Measurements from ENCODE around the gene TRIM3.

Gene TRIM3

GRCh38 chr11:6476571-6476970 lies 2.8 kb upstream of the TRIM3 start:
- Histone ChIP-seq H3K27me3 (replicated peaks; ENCODE audit: control insufficient read depth, insufficient read depth, low read length) (no peaks in the 10 kb centered on the region), H3K9ac (ENCODE audit: low read length) (no peak overlapping the region), H3K4me3 (ENCODE audit: low read length) (no peak overlapping the region), H3K36me3 (ENCODE audit: control insufficient read depth, insufficient read depth, low read length, severe bottlenecking) (peaks cover 30% of the 10 kb centered on the region), H3K4me1 (ENCODE audit: control insufficient read depth, insufficient read depth, low read length) (peaks cover 23% of the 10 kb centered on the region), H3K9me3 (ENCODE audit: control insufficient read depth, low read length) (no peaks in the 10 kb centered on the region)
- no peak for DNase-seq (ENCODE audit: low read depth)

- DNase-seq (ENCODE audit: low read depth) = no peak
- H3K36me3 ChIP-seq (ENCODE audit: control insufficient read depth, insufficient read depth, low read length, severe bottlenecking) = peaks cover 30% of the 10 kb centered on the region
- no peak overlapping the region for H3K9ac ChIP-seq (ENCODE audit: low read length)
- H3K27me3 ChIP-seq (replicated peaks; ENCODE audit: control insufficient read depth, insufficient read depth, low read length) = no peaks in the 10 kb centered on the region
- no peak overlapping the region for H3K4me3 ChIP-seq (ENCODE audit: low read length)
- no peaks in the 10 kb centered on the region for H3K9me3 ChIP-seq (ENCODE audit: control insufficient read depth, low read length)
- peaks cover 23% of the 10 kb centered on the region for H3K4me1 ChIP-seq (ENCODE audit: control insufficient read depth, insufficient read depth, low read length)
These were observed 2.2 kb upstream of the TRIM3 start for GRCh38 chr11:6475936-6476335.

- Histone ChIP-seq H3K27me3 (replicated peaks; ENCODE audit: control insufficient read depth, insufficient read depth, low read length) (no peaks in the 10 kb centered on the region), H3K4me3 (ENCODE audit: low read length) (peak overlapping the region; percentile 85), H3K36me3 (ENCODE audit: control insufficient read depth, insufficient read depth, low read length, severe bottlenecking) (peaks cover 30% of the 10 kb centered on the region), H3K4me1 (ENCODE audit: control insufficient read depth, insufficient read depth, low read length) (peaks cover 14% of the 10 kb centered on the region), H3K9me3 (ENCODE audit: control insufficient read depth, low read length) (no peaks in the 10 kb centered on the region), H3K9ac (ENCODE audit: low read length) (peak overlapping the region; percentile 89)
- no peak for DNase-seq (ENCODE audit: low read depth)
These were observed 1.2 kb upstream of the TRIM3 start for GRCh38 chr11:6474806-6475500.

- peaks cover 14% of the 10 kb centered on the region for H3K4me1 ChIP-seq (ENCODE audit: control insufficient read depth, insufficient read depth, low read length)
- H3K36me3 ChIP-seq (ENCODE audit: control insufficient read depth, insufficient read depth, low read length, severe bottlenecking) = peaks cover 30% of the 10 kb centered on the region
- H3K27me3 ChIP-seq (replicated peaks; ENCODE audit: control insufficient read depth, insufficient read depth, low read length) = no peaks in the 10 kb centered on the region
- no peak for DNase-seq (ENCODE audit: low read depth)
- peak overlapping the region; percentile 89 for H3K9ac ChIP-seq (ENCODE audit: low read length)
- H3K9me3 ChIP-seq (ENCODE audit: control insufficient read depth, low read length) = no peaks in the 10 kb centered on the region
- H3K4me3 ChIP-seq (ENCODE audit: low read length) = peak overlapping the region; percentile 85
These were observed 662 bp upstream of the TRIM3 start for GRCh38 chr11:6474413-6474792.

- no peak for DNase-seq (ENCODE audit: low read depth)
- H3K4me1 ChIP-seq (ENCODE audit: control insufficient read depth, insufficient read depth, low read length) = peaks cover 14% of the 10 kb centered on the region
- peak overlapping the region; percentile 93 for H3K9ac ChIP-seq (ENCODE audit: low read length)
- peak overlapping the region; percentile 89 for H3K4me3 ChIP-seq (ENCODE audit: low read length)
- no peaks in the 10 kb centered on the region for H3K9me3 ChIP-seq (ENCODE audit: control insufficient read depth, low read length)
- H3K36me3 ChIP-seq (ENCODE audit: control insufficient read depth, insufficient read depth, low read length, severe bottlenecking) = peaks cover 17% of the 10 kb centered on the region
- no peaks in the 10 kb centered on the region for H3K27me3 ChIP-seq (replicated peaks; ENCODE audit: control insufficient read depth, insufficient read depth, low read length)
These were observed 807 bp downstream of the TRIM3 start for GRCh38 chr11:6472934-6473333.

- H3K36me3 ChIP-seq (ENCODE audit: control insufficient read depth, insufficient read depth, low read length, severe bottlenecking) = peaks cover 5% of the 10 kb centered on the region
- H3K27me3 ChIP-seq (replicated peaks; ENCODE audit: control insufficient read depth, insufficient read depth, low read length) = no peaks in the 10 kb centered on the region
- H3K9ac ChIP-seq (ENCODE audit: low read length) = no peak overlapping the region
- H3K9me3 ChIP-seq (ENCODE audit: control insufficient read depth, low read length) = no peaks in the 10 kb centered on the region
- no peak overlapping the region for H3K4me3 ChIP-seq (ENCODE audit: low read length)
- DNase-seq (ENCODE audit: low read depth) = no peak
- peaks cover 5% of the 10 kb centered on the region for H3K4me1 ChIP-seq (ENCODE audit: control insufficient read depth, insufficient read depth, low read length)
These were observed 4.1 kb downstream of the TRIM3 start for GRCh38 chr11:6469599-6469998.

GRCh38 chr11:6468712-6469495 lies 4.8 kb downstream of the TRIM3 start:
- DNase-seq (ENCODE audit: low read depth) = peak; percentile 59
- H3K9me3 ChIP-seq (ENCODE audit: control insufficient read depth, low read length) = no peaks in the 10 kb centered on the region

GRCh38 chr11:6459099-6459450 lies 14.7 kb downstream of the TRIM3 start:
- Histone ChIP-seq H3K9ac (ENCODE audit: low read length) (no peak overlapping the region), H3K4me1 (ENCODE audit: control insufficient read depth, insufficient read depth, low read length) (peaks cover 4% of the 10 kb centered on the region), H3K4me3 (ENCODE audit: low read length) (no peak overlapping the region), H3K36me3 (ENCODE audit: control insufficient read depth, insufficient read depth, low read length, severe bottlenecking) (peaks cover 64% of the 10 kb centered on the region), H3K27me3 (replicated peaks; ENCODE audit: control insufficient read depth, insufficient read depth, low read length) (no peaks in the 10 kb centered on the region), H3K9me3 (ENCODE audit: control insufficient read depth, low read length) (no peaks in the 10 kb centered on the region)
- no peak for DNase-seq (ENCODE audit: low read depth)

More at GRCh38 chr11:6468712-6469495, 4.8 kb downstream of the TRIM3 start:
- H3K9ac ChIP-seq (ENCODE audit: low read length) = no peak overlapping the region
- H3K4me1 ChIP-seq (ENCODE audit: control insufficient read depth, insufficient read depth, low read length) = no peaks in the 10 kb centered on the region
- no peaks in the 10 kb centered on the region for H3K27me3 ChIP-seq (replicated peaks; ENCODE audit: control insufficient read depth, insufficient read depth, low read length)
- H3K36me3 ChIP-seq (ENCODE audit: control insufficient read depth, insufficient read depth, low read length, severe bottlenecking) = peaks cover 12% of the 10 kb centered on the region
- no peak overlapping the region for H3K4me3 ChIP-seq (ENCODE audit: low read length)

GRCh38 chr11:6458352-6459098 lies 15.2 kb downstream of the TRIM3 start:
- Histone ChIP-seq H3K36me3 (ENCODE audit: control insufficient read depth, insufficient read depth, low read length, severe bottlenecking) (peaks cover 61% of the 10 kb centered on the region), H3K9ac (ENCODE audit: low read length) (no peak overlapping the region), H3K4me1 (ENCODE audit: control insufficient read depth, insufficient read depth, low read length) (peaks cover 4% of the 10 kb centered on the region), H3K27me3 (replicated peaks; ENCODE audit: control insufficient read depth, insufficient read depth, low read length) (no peaks in the 10 kb centered on the region), H3K4me3 (ENCODE audit: low read length) (no peak overlapping the region), H3K9me3 (ENCODE audit: control insufficient read depth, low read length) (no peaks in the 10 kb centered on the region)
- DNase-seq (ENCODE audit: low read depth) = no peak

GRCh38 chr11:6457581-6458320 lies 16.0 kb downstream of the TRIM3 start:
- Histone ChIP-seq H3K36me3 (ENCODE audit: control insufficient read depth, insufficient read depth, low read length, severe bottlenecking) (peaks cover 57% of the 10 kb centered on the region), H3K4me3 (ENCODE audit: low read length) (no peak overlapping the region), H3K9me3 (ENCODE audit: control insufficient read depth, low read length) (no peaks in the 10 kb centered on the region), H3K27me3 (replicated peaks; ENCODE audit: control insufficient read depth, insufficient read depth, low read length) (no peaks in the 10 kb centered on the region), H3K4me1 (ENCODE audit: control insufficient read depth, insufficient read depth, low read length) (peaks cover 5% of the 10 kb centered on the region), H3K9ac (ENCODE audit: low read length) (no peak overlapping the region)
- DNase-seq (ENCODE audit: low read depth) = no peak
